Thyroid gland (tissue), 4 donors: ENCODE measurements around the gene ECT2L.

Source experiments
- POLR2A ChIP-seq, 2 donors: fragments of 450-650 bp; IDR thresholded peaks; one replicate each; pipeline ENCODE4 v1.6.1; 2017; ENCODE audit warnings: antibody characterized with exemption in 2 of 2, mild to moderate bottlenecking in 2 of 2, moderate library complexity in 1 of 2
- TF ChIP-seq, protein P1 (sequence below), 6 experiments: fragments of 200-600 bp in 3 of 6; fragments of 450-650 bp in 3 of 6; sonication (generic) in 3 of 6; IDR thresholded peaks; one replicate each; pipeline ENCODE4 v1.5.1; 2016 to 2019; ENCODE audit warnings: antibody characterized with exemption in 6 of 6, mild to moderate bottlenecking in 2 of 6, inconsistent platforms in 1 of 6, moderate library complexity in 1 of 6

DNA sequence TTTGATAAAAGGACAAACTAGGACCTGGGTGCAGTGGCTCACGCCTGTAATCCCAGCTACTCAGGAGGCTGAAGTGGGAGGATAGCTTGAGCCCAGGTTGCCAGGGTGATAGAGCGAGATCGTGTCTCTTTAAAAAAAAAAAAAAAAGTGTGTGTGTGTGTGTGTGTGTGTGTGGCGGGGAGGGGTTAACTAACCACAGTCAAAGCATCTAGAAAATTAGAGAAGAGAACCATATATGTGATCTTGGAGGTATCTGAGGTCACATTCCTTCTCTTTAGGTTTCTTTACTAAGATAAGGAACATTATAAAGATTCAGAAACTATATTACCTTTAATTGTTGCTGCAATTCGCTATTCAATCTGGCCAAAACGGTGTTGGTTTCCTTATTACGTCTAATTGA lies 111.3 kb downstream of the ECT2L start:
- TF ChIP-seq, protein P1, sequence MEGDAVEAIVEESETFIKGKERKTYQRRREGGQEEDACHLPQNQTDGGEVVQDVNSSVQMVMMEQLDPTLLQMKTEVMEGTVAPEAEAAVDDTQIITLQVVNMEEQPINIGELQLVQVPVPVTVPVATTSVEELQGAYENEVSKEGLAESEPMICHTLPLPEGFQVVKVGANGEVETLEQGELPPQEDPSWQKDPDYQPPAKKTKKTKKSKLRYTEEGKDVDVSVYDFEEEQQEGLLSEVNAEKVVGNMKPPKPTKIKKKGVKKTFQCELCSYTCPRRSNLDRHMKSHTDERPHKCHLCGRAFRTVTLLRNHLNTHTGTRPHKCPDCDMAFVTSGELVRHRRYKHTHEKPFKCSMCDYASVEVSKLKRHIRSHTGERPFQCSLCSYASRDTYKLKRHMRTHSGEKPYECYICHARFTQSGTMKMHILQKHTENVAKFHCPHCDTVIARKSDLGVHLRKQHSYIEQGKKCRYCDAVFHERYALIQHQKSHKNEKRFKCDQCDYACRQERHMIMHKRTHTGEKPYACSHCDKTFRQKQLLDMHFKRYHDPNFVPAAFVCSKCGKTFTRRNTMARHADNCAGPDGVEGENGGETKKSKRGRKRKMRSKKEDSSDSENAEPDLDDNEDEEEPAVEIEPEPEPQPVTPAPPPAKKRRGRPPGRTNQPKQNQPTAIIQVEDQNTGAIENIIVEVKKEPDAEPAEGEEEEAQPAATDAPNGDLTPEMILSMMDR (IDR thresholded peaks at IDR 0.05) = no peak
- TF ChIP-seq POLR2A (IDR thresholded peaks at IDR 0.05) = no peak
